Nephron (organoid): ENCODE results near the gene UBAP2L.

ENCODE experiments used
- H3K27ac Mint-ChIP-seq, 3 experiments: 2 replicates each; pipeline ENCODE4 v1.8.0; 2020; ENCODE audit warnings: mixed read lengths in 3 of 3, mild to moderate bottlenecking in 2 of 3, moderate library complexity in 1 of 3
- H3K27me3 Mint-ChIP-seq: 2 replicates; pipeline ENCODE4 v1.8.0; 2021; ENCODE audit warnings: low read depth, mild to moderate bottlenecking, moderate library complexity, mixed read lengths
- H3K36me3 Mint-ChIP-seq: 2 replicates; pipeline ENCODE4 v1.8.0; 2020; ENCODE audit warnings: low read depth, mixed read lengths
- H3K4me1 Mint-ChIP-seq: 2 replicates; pipeline ENCODE4 v1.8.0; 2020; ENCODE audit warnings: mixed read lengths
- H3K4me3 Mint-ChIP-seq, 3 experiments: 2 replicates each; pipeline ENCODE4 v1.8.0; 2020; ENCODE audit warnings: mild to moderate bottlenecking in 3 of 3, mixed read lengths in 3 of 3, moderate library complexity in 2 of 3
- H3K9me3 Mint-ChIP-seq: 2 replicates; pipeline ENCODE4 v1.8.0; 2020; ENCODE audit warnings: mixed read lengths
- TF ChIP-seq, protein P1 (sequence below), 3 experiments: fragments of 200-600 bp; sonication (generic); IDR thresholded peaks; one replicate each; pipeline ENCODE4 v1.5.0; 2021; ENCODE audit warnings: antibody characterized with exemption in 3 of 3; ENCODE audit not compliant: unreplicated experiment in 3 of 3

UBAP2L gene

GRCh38 chr1:154178013-154178412 lies 42.7 kb upstream of the UBAP2L start:
- TF ChIP-seq, protein P1, sequence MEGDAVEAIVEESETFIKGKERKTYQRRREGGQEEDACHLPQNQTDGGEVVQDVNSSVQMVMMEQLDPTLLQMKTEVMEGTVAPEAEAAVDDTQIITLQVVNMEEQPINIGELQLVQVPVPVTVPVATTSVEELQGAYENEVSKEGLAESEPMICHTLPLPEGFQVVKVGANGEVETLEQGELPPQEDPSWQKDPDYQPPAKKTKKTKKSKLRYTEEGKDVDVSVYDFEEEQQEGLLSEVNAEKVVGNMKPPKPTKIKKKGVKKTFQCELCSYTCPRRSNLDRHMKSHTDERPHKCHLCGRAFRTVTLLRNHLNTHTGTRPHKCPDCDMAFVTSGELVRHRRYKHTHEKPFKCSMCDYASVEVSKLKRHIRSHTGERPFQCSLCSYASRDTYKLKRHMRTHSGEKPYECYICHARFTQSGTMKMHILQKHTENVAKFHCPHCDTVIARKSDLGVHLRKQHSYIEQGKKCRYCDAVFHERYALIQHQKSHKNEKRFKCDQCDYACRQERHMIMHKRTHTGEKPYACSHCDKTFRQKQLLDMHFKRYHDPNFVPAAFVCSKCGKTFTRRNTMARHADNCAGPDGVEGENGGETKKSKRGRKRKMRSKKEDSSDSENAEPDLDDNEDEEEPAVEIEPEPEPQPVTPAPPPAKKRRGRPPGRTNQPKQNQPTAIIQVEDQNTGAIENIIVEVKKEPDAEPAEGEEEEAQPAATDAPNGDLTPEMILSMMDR (IDR thresholded peaks at IDR 0.05; ENCODE audit: unreplicated experiment in 3 of 3), result no peak

DNA sequence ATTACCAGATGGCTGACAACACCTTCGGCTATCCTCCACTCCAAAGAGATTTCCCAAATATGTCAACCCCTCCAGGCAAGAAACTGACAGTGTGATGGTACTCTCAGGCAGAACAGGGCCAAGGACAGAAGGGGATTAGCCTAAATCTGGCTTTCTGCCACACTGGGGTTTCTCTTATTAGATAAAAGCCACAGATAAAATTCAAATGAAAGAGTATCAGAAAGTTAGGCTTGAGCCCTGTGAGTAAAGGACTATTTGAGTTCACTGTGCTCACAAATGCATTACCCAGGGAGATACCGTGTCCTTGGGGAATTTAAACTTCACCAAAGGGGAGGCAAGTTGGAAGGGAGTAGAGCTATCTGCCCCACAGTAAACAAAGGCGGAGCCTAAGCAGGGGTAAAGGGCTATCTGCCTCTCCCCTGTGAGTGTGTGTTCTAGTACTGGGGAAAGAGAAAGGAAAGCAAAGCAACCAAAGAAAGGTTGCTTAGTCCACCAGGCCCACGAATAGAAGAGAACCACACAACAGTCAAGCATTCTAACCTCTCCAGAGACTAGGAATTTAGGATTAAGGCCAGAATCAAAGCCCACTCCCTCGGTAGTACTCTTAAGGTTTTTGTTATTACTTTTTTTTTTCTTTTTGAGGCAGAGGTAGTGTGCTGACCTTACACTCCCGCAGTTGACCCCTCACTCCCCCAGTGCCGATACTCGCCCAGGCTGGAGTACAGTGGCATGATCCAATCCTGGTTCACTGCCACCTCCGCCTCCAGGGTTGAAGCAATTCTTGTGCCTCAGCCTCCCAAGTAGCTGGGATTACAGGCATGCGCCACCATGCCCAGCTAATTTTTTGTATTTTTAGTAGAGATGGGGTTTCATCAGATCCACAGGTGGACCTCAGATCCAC lies 41.6 kb upstream of the UBAP2L start:
- TF ChIP-seq, protein P1 (IDR thresholded peaks at IDR 0.05; ENCODE audit: unreplicated experiment in 3 of 3), result no peak
- peak overlapping the region; percentile 34 to 86 (median 80) for H3K27ac Mint-ChIP-seq
- peaks cover 45% of the 10 kb centered on the region for H3K36me3 Mint-ChIP-seq
- peak overlapping the region; percentile 65 to 83 (median 69) for H3K4me3 Mint-ChIP-seq
- no peaks in the 10 kb centered on the region for H3K9me3 Mint-ChIP-seq
- no peaks in the 10 kb centered on the region for H3K27me3 Mint-ChIP-seq
- H3K4me1 Mint-ChIP-seq, result peaks cover 63% of the 10 kb centered on the region

More at GRCh38 chr1:154178013-154178412, 42.7 kb upstream of the UBAP2L start:
- peaks cover 57% of the 10 kb centered on the region for H3K4me1 Mint-ChIP-seq
- no peaks in the 10 kb centered on the region for H3K27me3 Mint-ChIP-seq
- peak overlapping the region; percentile 19 to 51 (median 36) for H3K27ac Mint-ChIP-seq
- peaks cover 47% of the 10 kb centered on the region for H3K36me3 Mint-ChIP-seq
- H3K4me3 Mint-ChIP-seq, result peak overlapping the region in 2 of 3 experiments; percentile 20 to 50
- no peaks in the 10 kb centered on the region for H3K9me3 Mint-ChIP-seq

- H3K27me3 Mint-ChIP-seq, result no peaks in the 10 kb centered on the region
- peak overlapping the region; percentile 65 to 83 (median 69) for H3K4me3 Mint-ChIP-seq
- TF ChIP-seq, protein P1 (IDR thresholded peaks at IDR 0.05; ENCODE audit: unreplicated experiment in 3 of 3), result no peak
- H3K36me3 Mint-ChIP-seq, result peaks cover 38% of the 10 kb centered on the region
- H3K4me1 Mint-ChIP-seq, result peaks cover 63% of the 10 kb centered on the region
- no peaks in the 10 kb centered on the region for H3K9me3 Mint-ChIP-seq
- H3K27ac Mint-ChIP-seq, result peak overlapping the region; percentile 42 to 81 (median 53)
Measured at GRCh38 chr1:154179946-154180687, 40.6 kb upstream of the UBAP2L start.

DNA sequence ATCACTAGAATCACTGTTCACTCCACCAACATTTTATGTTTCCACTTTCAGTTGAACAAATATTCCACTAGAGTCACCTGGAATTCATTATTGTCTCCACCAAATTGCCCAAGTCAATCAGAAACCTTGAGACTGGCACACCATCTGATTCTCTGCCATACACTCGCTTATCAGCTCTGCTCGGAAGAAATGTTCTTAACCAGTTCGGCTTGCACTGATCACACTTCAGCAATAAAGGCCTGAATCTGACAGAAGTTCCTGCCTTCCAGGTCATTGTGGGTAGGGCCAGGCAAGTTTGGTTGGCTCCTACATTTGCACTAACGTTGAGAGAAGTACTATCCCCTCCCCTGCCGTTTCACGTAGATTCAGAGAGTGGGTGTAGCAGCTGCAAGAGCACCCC lies 38.8 kb upstream of the UBAP2L start:
- Mint-ChIP-seq H3K9me3 (no peaks in the 10 kb centered on the region), H3K4me3 (peak overlapping the region; percentile 94 to 100 (median 100)), H3K27me3 (no peaks in the 10 kb centered on the region), H3K36me3 (peaks cover 25% of the 10 kb centered on the region), H3K27ac (peak overlapping the region; percentile 78 to 98 (median 96)), H3K4me1 (peaks cover 70% of the 10 kb centered on the region)
- TF ChIP-seq, protein P1 (IDR thresholded peaks at IDR 0.05; ENCODE audit: unreplicated experiment in 3 of 3), result no peak

GRCh38 chr1:154182344-154183045 lies 38.3 kb upstream of the UBAP2L start:
- Mint-ChIP-seq H3K36me3 (peaks cover 20% of the 10 kb centered on the region), H3K4me1 (peaks cover 67% of the 10 kb centered on the region), H3K9me3 (no peaks in the 10 kb centered on the region), H3K27ac (peak overlapping the region; percentile 78 to 98 (median 96)), H3K27me3 (no peaks in the 10 kb centered on the region), H3K4me3 (peak overlapping the region; percentile 94 to 100 (median 100))
- TF ChIP-seq, protein P1 (IDR thresholded peaks at IDR 0.05; ENCODE audit: unreplicated experiment in 3 of 3), result no peak
